KMS-11 (cell line): ENCODE measurements around the gene RPP25L.

Source experiments
- H2AFZ ChIP-seq: fragments of 200-600 bp; sonication (generic); 2 replicates; pipeline ENCODE4 v1.6.1; 2016; ENCODE audit warnings: antibody characterized with exemption, mixed run types, low read depth
- H3K27ac ChIP-seq: fragments of 200-600 bp; sonication (generic); 2 replicates; pipeline ENCODE4 v1.6.1; 2016; ENCODE audit warnings: mild to moderate bottlenecking, mixed run types
- H3K27me3 ChIP-seq: fragments of 200-600 bp; sonication (generic); 2 replicates; pipeline ENCODE4 v1.6.1; 2017; ENCODE audit warnings: mild to moderate bottlenecking, low read depth, mixed run types, moderate library complexity; ENCODE audit not compliant: insufficient read depth
- H3K36me3 ChIP-seq: fragments of 200-600 bp; sonication (generic); 2 replicates; pipeline ENCODE4 v1.6.1; 2017; ENCODE audit warnings: mild to moderate bottlenecking, mixed run types; ENCODE audit not compliant: insufficient read depth
- H3K4me1 ChIP-seq: fragments of 200-600 bp; sonication (generic); 2 replicates; pipeline ENCODE4 v1.6.1; 2016; ENCODE audit warnings: mild to moderate bottlenecking, low read depth, mixed run types; ENCODE audit not compliant: poor library complexity, severe bottlenecking
- H3K4me2 ChIP-seq: fragments of 200-600 bp; sonication (generic); 2 replicates; pipeline ENCODE4 v1.7.0; 2016; ENCODE audit warnings: mild to moderate bottlenecking, mixed run types
- H3K4me3 ChIP-seq: fragments of 200-600 bp; sonication (generic); IDR thresholded peaks from 2 replicates; pipeline ENCODE4 v1.6.1; 2017; ENCODE audit warnings: low read depth, low read length, mixed read lengths; ENCODE audit not compliant: insufficient read depth
- H3K79me2 ChIP-seq: fragments of 200-600 bp; sonication (generic); 2 replicates; pipeline ENCODE4 v1.6.1; 2016; ENCODE audit warnings: low read depth, mixed run types; ENCODE audit not compliant: insufficient read depth
- H3K9ac ChIP-seq: fragments of 200-600 bp; sonication (generic); 2 replicates; pipeline ENCODE4 v1.6.1; 2016; ENCODE audit warnings: mild to moderate bottlenecking, mixed run types
- H4K20me1 ChIP-seq: fragments of 200-600 bp; sonication (generic); 2 replicates; pipeline ENCODE4 v1.6.1; 2016; ENCODE audit warnings: mild to moderate bottlenecking, mixed run types; ENCODE audit not compliant: insufficient read depth
- CTCF ChIP-seq: fragments of 200-600 bp; sonication (generic); conservative IDR thresholded peaks from 2 replicates; pipeline ENCODE4 v1.6.1; 2017; ENCODE audit warnings: low read depth, mild to moderate bottlenecking, antibody characterized with exemption, low read length, moderate library complexity, mixed read lengths

RPP25L gene

GRCh38 chr9:34601937-34602573 lies 9.8 kb downstream of the RPP25L start:
- Histone ChIP-seq H3K27me3 (no peaks in the 10 kb centered on the region; the same call in 1 of the 2 replicates), H4K20me1 (no peaks in the 10 kb centered on the region), H3K4me2 (no peak overlapping the region), H3K4me3 (no peak overlapping the region), H3K9ac (no peak overlapping the region), H3K79me2 (no peaks in the 10 kb centered on the region), H3K27ac (no peak overlapping the region), H2AFZ (no peak overlapping the region), H3K4me1 (no peaks in the 10 kb centered on the region), H3K36me3 (no peaks in the 10 kb centered on the region)
- no peak for TF ChIP-seq CTCF

DNA sequence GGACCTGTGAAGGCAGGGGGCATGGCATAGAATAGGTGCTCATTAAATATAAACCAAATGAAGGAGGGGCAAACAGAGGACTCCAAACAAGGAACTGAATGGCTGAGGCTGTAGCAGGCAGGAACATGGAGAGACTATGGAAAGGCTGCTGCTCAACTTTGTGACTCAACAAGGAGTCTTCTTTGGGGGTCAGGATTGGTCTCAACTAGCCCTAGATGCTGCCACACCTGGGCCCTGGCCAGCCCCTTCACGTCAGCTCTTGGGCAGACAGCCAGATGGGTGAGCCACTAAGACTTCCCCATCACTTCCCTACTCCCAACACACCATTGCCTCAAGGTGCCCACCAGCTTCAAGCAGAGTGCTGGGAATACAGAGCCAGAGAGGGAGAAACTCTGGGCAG lies 11.0 kb downstream of the RPP25L start:
- H2AFZ ChIP-seq, result no peak overlapping the region
- H3K36me3 ChIP-seq, result no peaks in the 10 kb centered on the region
- H3K4me2 ChIP-seq, result no peak overlapping the region
- H3K27ac ChIP-seq, result no peak overlapping the region
- H4K20me1 ChIP-seq, result no peaks in the 10 kb centered on the region
- no peak for TF ChIP-seq CTCF
- no peak overlapping the region for H3K9ac ChIP-seq
- no peaks in the 10 kb centered on the region for H3K79me2 ChIP-seq
- H3K4me1 ChIP-seq, result no peaks in the 10 kb centered on the region
- no peak overlapping the region for H3K4me3 ChIP-seq
- H3K27me3 ChIP-seq, result no peaks in the 10 kb centered on the region; the same call in 1 of the 2 replicates

DNA sequence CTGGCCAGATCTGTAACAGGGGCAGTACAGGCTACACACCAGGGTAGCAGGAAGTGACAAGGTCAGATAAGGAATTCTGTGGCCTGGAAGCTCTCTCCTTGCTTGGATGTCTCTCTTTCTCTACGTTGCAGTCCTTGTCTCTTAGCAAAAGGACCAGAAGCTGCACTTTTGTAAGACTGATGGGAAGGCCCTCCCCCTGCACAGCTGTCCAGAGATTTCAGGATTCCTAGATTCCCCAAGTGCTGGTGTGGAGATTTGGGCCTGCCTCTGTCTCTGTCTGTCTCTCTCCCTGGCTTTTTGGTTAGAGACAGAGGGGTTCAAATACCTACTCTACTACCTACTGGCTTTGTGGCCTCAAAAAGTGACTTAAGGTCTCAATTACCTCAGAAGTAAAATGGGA lies 12.4 kb downstream of the RPP25L start:
- H3K4me2 ChIP-seq, result no peak overlapping the region
- no peak overlapping the region for H3K4me3 ChIP-seq
- H2AFZ ChIP-seq, result no peak overlapping the region
- no peaks in the 10 kb centered on the region for H3K79me2 ChIP-seq
- H3K27ac ChIP-seq, result no peak overlapping the region
- H4K20me1 ChIP-seq, result no peaks in the 10 kb centered on the region
- no peaks in the 10 kb centered on the region for H3K4me1 ChIP-seq
- H3K9ac ChIP-seq, result no peak overlapping the region
- no peak for TF ChIP-seq CTCF
- H3K36me3 ChIP-seq, result no peaks in the 10 kb centered on the region
- H3K27me3 ChIP-seq, result no peaks in the 10 kb centered on the region

DNA sequence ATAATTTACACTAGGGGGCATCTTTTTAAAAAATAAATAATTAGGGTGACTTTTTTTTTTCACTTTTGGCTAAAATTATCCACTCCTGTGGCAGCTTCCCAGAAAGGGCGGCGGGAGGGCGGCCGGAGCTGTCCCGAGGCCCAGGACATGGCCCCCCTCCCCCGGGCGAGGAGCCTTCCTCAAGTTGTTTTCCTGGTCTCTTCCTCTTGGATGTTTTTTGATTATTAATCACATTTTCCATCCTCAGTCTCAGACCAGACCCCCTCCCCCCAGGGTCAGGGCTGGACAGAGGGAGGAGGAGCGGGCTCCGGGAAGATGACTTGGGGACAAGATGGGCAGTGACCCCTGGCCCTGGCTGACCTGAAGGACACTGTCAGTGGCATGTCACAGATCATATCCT lies 17.7 kb downstream of the RPP25L start:
- Histone ChIP-seq H3K27ac (no peak overlapping the region), H3K4me3 (no peak overlapping the region), H3K4me1 (no peaks in the 10 kb centered on the region), H3K36me3 (no peaks in the 10 kb centered on the region), H3K27me3 (peaks cover 23% of the 10 kb centered on the region), H4K20me1 (no peaks in the 10 kb centered on the region), H3K9ac (no peak overlapping the region), H3K4me2 (no peak overlapping the region), H2AFZ (no peak overlapping the region), H3K79me2 (no peaks in the 10 kb centered on the region)
- TF ChIP-seq CTCF, result no peak
